Endothelial cell of umbilical vein (primary cell): ENCODE data around the gene MMS22L. TPM values are rescaled to one million over a fixed set of nuclear protein-coding genes. Genes with fewer than 3 reads are reported as not detected.

ENCODE experiments used
- BruUV-seq: library from RNA; stranded (reverse); fragments of 400-500 nt; replicated peaks from 2 replicates; lab custom pipeline; 2021; lab: Mats Ljungman, UMichigan
- CTCF ChIA-PET: fragments of 300-600, 350-600 bp; sonication (Branson Sonifier 250); formaldehyde crosslinking; loops from one replicate; lab custom pipeline; 2021; ENCODE audit warnings: antibody characterized with exemption, inconsistent platforms; lab: Charles Lee
- POLR2A ChIA-PET: fragments of 300-600, 350-600 bp; sonication (Branson Sonifier 250); formaldehyde crosslinking; loops from one replicate; lab custom pipeline; 2021; ENCODE audit warnings: antibody characterized with exemption, inconsistent platforms; lab: Charles Lee
- DNase-seq: peaks from one replicate; pipeline ENCODE4 v3.0.0-alpha.2; 2011; ENCODE audit warnings: low read depth, low spot score
- FAIRE-seq: peaks from 2 replicates; lab custom pipeline; 2011; peaks lifted over from hg19 to GRCh38; lab: Jason Lieb, UNC
- H2AFZ ChIP-seq: 2 replicates; pipeline ENCODE4 v1.6.0; 2012; ENCODE audit warnings: low read depth, low read length, control low read depth, inconsistent platforms
- H3K27ac ChIP-seq: 2 replicates; pipeline ENCODE4 v1.5.1; 2011; ENCODE audit warnings: low read depth, mild to moderate bottlenecking, control low read depth, low read length, moderate library complexity; ENCODE audit not compliant: insufficient read depth
- H3K27me3 ChIP-seq, 2 experiments: 2 replicates each; pipeline versions ENCODE4 v1.6.0 to v1.6.1; 2011; ENCODE audit warnings: low read length in 2 of 2, mixed read lengths in 1 of 2; ENCODE audit not compliant: control insufficient read depth in 2 of 2, insufficient read depth in 2 of 2
- H3K36me3 ChIP-seq, 2 experiments: 2 replicates in 1 of 2; 3 replicates in 1 of 2; pipeline ENCODE4 v1.5.1; 2011; ENCODE audit warnings: low read length in 2 of 2, mild to moderate bottlenecking in 1 of 2, moderate library complexity in 1 of 2; ENCODE audit not compliant: control insufficient read depth in 2 of 2, insufficient read depth in 2 of 2; ENCODE audit errors: extremely low read depth in 1 of 2
- H3K4me1 ChIP-seq: 3 replicates; pipeline ENCODE4 v1.5.1; 2011; ENCODE audit warnings: mild to moderate bottlenecking, low read length; ENCODE audit not compliant: control insufficient read depth, insufficient read depth; ENCODE audit errors: extremely low read depth
- H3K4me2 ChIP-seq: 2 replicates; pipeline ENCODE4 v1.6.1; 2011; ENCODE audit warnings: low read length, control low read depth, mixed read lengths; ENCODE audit not compliant: insufficient read depth
- H3K4me3 ChIP-seq, 3 experiments: fragments of 200-600 bp in 1 of 3; sonication (generic), shearing (Covaris generic) in 1 of 3; replicated peaks in 1 of 3; 2 replicates each; pipeline ENCODE4 v1.5.1; 2011 to 2016; ENCODE audit warnings: control low read depth in 3 of 3, low read length in 3 of 3, mild to moderate bottlenecking in 2 of 3, inconsistent platforms in 1 of 3, low read depth in 1 of 3, moderate library complexity in 1 of 3; ENCODE audit not compliant: insufficient read depth in 1 of 3
- H3K79me2 ChIP-seq: 2 replicates; pipeline ENCODE4 v1.6.0; 2012; ENCODE audit warnings: low read length, inconsistent platforms; ENCODE audit not compliant: control insufficient read depth, insufficient read depth
- H3K9ac ChIP-seq: replicated peaks from 2 replicates; pipeline ENCODE3; 2011; ENCODE audit warnings: low read length, control low read depth; ENCODE audit not compliant: insufficient read depth; ENCODE audit errors: extremely low read depth
- H3K9me1 ChIP-seq: replicated peaks from 3 replicates; pipeline ENCODE4 v1.6.0; 2011; ENCODE audit warnings: mild to moderate bottlenecking, low read length; ENCODE audit not compliant: control insufficient read depth, insufficient read depth; ENCODE audit errors: extremely low read depth
- H3K9me3 ChIP-seq: replicated peaks from 2 replicates; pipeline ENCODE4 v1.5.1; 2012; ENCODE audit warnings: low read length, inconsistent platforms; ENCODE audit not compliant: control insufficient read depth, insufficient read depth
- H4K20me1 ChIP-seq: replicated peaks from 2 replicates; pipeline ENCODE3; 2011; ENCODE audit warnings: mild to moderate bottlenecking, low read length; ENCODE audit not compliant: control insufficient read depth, insufficient read depth; ENCODE audit errors: extremely low read depth
- EZH2 ChIP-seq: IDR thresholded peaks from 2 replicates; pipeline ENCODE4 v1.6.1; 2012; ENCODE audit warnings: borderline replicate concordance, low read depth, mild to moderate bottlenecking, moderate library complexity, low read length, inconsistent platforms; ENCODE audit not compliant: severe bottlenecking
- FOS ChIP-seq: IDR thresholded peaks from 2 replicates; pipeline ENCODE4 v1.6.1; 2011; ENCODE audit warnings: mild to moderate bottlenecking, low read length, moderate library complexity, borderline replicate concordance; ENCODE audit not compliant: insufficient read depth
- GATA2 ChIP-seq: IDR thresholded peaks from 2 replicates; pipeline ENCODE4 v1.7.0; 2011; ENCODE audit warnings: low read depth, mild to moderate bottlenecking, moderate library complexity, mixed read lengths, low read length; ENCODE audit not compliant: insufficient read length, insufficient read depth
- JUN ChIP-seq: IDR thresholded peaks from 2 replicates; pipeline ENCODE4 v1.6.1; 2011; ENCODE audit warnings: borderline replicate concordance, low read depth; ENCODE audit not compliant: insufficient read length, insufficient read depth
- MYC ChIP-seq: IDR thresholded peaks from one replicate; pipeline ENCODE4 v1.6.1; 2011; ENCODE audit warnings: mild to moderate bottlenecking, low read depth, low read length
- POLR2A ChIP-seq: IDR thresholded peaks from 2 replicates; pipeline ENCODE4 v1.6.1; 2012; ENCODE audit warnings: low read depth, mild to moderate bottlenecking, control low read depth, low read length
- POLR2AphosphoS5 ChIP-seq: IDR thresholded peaks from 2 replicates; pipeline ENCODE4 v1.6.1; 2012; ENCODE audit warnings: low read depth, mild to moderate bottlenecking, control low read depth, low read length, moderate library complexity; ENCODE audit not compliant: insufficient read depth
- dilution Hi-C: fragments of 300-500 bp; cut with MboI; formaldehyde crosslinking; loops from one replicate; pipeline ENCODE4 v1.15.0; 2019; ENCODE audit warnings: low sequenced_read_pairs; ENCODE audit not compliant: extremely low pct_ligation_motif_present
- intact Hi-C: fragments of 100-400 bp; cut with micrococcal nuclease; formaldehyde crosslinking; loops from one replicate; pipeline ENCODE4 v1.10.0; 2022
- polyA plus RNA-seq, 4 experiments: library from polyadenylated mRNA; depleted of rRNA in 3 of 4; stranded (reverse) in 3 of 4; unstranded in 1 of 4; fragments of >200 nt; gene quantifications; 2 replicates each; pipeline versions ENCODE4 v1.2.1 to v1.2.3, GENCODE V29; 2011 to 2012; ENCODE audit warnings: missing spikeins in 1 of 4
- total RNA-seq: library from RNA; stranded (reverse); gene quantifications from 2 replicates; pipeline ENCODE4 v1.2.3, GENCODE V29; 2021
- TF ChIP-seq, protein P1 (sequence below), 2 donors: IDR thresholded peaks; 1 replicate in 1 of 2; 2 replicates in 1 of 2; pipeline ENCODE4 v1.5.1; 2011; ENCODE audit warnings: low read length in 2 of 2, mild to moderate bottlenecking in 2 of 2, moderate library complexity in 2 of 2, control low read depth in 1 of 2, inconsistent platforms in 1 of 2, low read depth in 1 of 2; ENCODE audit not compliant: insufficient read depth in 1 of 2; ENCODE audit errors: extremely low read depth in 1 of 2
- TF ChIP-seq, protein P2 (sequence below): IDR thresholded peaks from 2 replicates; pipeline ENCODE4 v1.6.1; 2011; ENCODE audit not compliant: insufficient read depth, insufficient read length

The MMS22L gene
- total and polyA plus RNA-seq, 2 donors (not counting 3 experiments of a cell fraction or from before 2014, with no cell fraction given), result 5.5 to 19.3 TPM

DNA sequence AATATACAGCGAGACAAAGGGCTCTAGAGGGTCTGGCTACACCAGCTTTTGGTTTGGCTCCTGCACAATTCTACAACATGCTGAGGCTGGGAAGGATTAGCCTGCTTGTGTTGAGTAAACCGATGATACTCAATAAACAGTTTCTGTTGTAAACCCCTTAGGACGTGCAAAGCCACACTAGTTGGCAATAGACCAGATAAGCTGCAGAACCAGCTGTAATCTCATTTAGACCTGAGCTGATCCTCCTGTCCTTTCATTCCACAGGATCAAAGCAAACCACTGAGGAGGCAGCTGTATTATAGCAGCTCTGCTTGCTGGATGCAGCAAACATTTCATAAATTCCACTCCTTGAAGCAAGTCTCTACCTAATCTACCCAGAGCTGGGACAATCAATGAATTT is 79.7 kb downstream of the MMS22L start:
- intact Hi-C loops, result no loop called here
- no peaks in the 10 kb centered on the region for H3K36me3 ChIP-seq
- no peaks in the 10 kb centered on the region for H4K20me1 ChIP-seq
- no peak overlapping the region for H3K9ac ChIP-seq
- no peak overlapping the region for H3K27ac ChIP-seq
- no peaks in the 10 kb centered on the region for H3K9me3 ChIP-seq
- POLR2A ChIA-PET, result interaction anchor here (0.6 kb wide), 1 partner anchor 279 kb away, joined by 8 read pairs; no protein-coding TSS in a partner anchor
- H3K79me2 ChIP-seq, result no peaks in the 10 kb centered on the region
- no TSS peak for BruUV-seq
- TF ChIP-seq POLR2A (no peak), MYC (no peak), FOS (no peak), GATA2 (no peak), POLR2AphosphoS5 (no peak), EZH2 (no peak), JUN (no peak)
- TF ChIP-seq, protein P1, sequence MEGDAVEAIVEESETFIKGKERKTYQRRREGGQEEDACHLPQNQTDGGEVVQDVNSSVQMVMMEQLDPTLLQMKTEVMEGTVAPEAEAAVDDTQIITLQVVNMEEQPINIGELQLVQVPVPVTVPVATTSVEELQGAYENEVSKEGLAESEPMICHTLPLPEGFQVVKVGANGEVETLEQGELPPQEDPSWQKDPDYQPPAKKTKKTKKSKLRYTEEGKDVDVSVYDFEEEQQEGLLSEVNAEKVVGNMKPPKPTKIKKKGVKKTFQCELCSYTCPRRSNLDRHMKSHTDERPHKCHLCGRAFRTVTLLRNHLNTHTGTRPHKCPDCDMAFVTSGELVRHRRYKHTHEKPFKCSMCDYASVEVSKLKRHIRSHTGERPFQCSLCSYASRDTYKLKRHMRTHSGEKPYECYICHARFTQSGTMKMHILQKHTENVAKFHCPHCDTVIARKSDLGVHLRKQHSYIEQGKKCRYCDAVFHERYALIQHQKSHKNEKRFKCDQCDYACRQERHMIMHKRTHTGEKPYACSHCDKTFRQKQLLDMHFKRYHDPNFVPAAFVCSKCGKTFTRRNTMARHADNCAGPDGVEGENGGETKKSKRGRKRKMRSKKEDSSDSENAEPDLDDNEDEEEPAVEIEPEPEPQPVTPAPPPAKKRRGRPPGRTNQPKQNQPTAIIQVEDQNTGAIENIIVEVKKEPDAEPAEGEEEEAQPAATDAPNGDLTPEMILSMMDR (IDR thresholded peaks at IDR 0.05; ENCODE audit: extremely low read depth in 1 of 2, insufficient read depth in 1 of 2, low read depth in 1 of 2, low read length in 2 of 2), result no peak
- TF ChIP-seq, protein P2, sequence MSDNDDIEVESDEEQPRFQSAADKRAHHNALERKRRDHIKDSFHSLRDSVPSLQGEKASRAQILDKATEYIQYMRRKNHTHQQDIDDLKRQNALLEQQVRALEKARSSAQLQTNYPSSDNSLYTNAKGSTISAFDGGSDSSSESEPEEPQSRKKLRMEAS, result no peak
- no peak overlapping the region for H2AFZ ChIP-seq
- FAIRE-seq (no peak), DNase-seq (no peak)
- no peaks in the 10 kb centered on the region for H3K27me3 ChIP-seq
- H3K9me1 ChIP-seq, result peaks cover 2% of the 10 kb centered on the region
- CTCF ChIA-PET, result interaction anchor here (1.2 to 2.6 kb wide), 2 partner anchors 12 to 14 kb away, joined by 4 to 15 read pairs; no protein-coding TSS in a partner anchor
- no peak overlapping the region for H3K4me2 ChIP-seq
- H3K4me3 ChIP-seq, result no peak overlapping the region
- dilution Hi-C loops, result no loop called here
- H3K4me1 ChIP-seq, result no peaks in the 10 kb centered on the region
